MCF 10A (cell line): ENCODE data around the gene UBE2N. TPM values are rescaled to one million over a fixed set of nuclear protein-coding genes. Genes with fewer than 3 reads are reported as not detected.

Source experiments
- BruUV-seq: library from RNA; stranded (reverse); fragments of 400-500 nt; replicated peaks from 2 replicates; lab custom pipeline; 2021; lab: Mats Ljungman, UMichigan
- CTCF ChIA-PET: fragments of 300-600 bp; sonication (Branson Sonifier 250); formaldehyde crosslinking; extraction: SDS; loops from one replicate; lab custom pipeline; 2021; ENCODE audit warnings: antibody characterized with exemption, inconsistent platforms; lab: Yijun Ruan, JAX
- POLR2A ChIA-PET: fragments of 300-600, 350-650 bp; sonication (Branson Sonifier 250); formaldehyde crosslinking; extraction: SDS; loops from one replicate; lab custom pipeline; 2020; ENCODE audit warnings: antibody characterized with exemption, inconsistent platforms; lab: Yijun Ruan, JAX
- DNase-seq: peaks from one replicate; pipeline ENCODE4 v3.0.0-alpha.2; 2018; ENCODE audit not compliant: unreplicated experiment
- H3K27ac Mint-ChIP-seq: one replicate; pipeline ENCODE4 v1.8.0; 2022; ENCODE audit warnings: mild to moderate bottlenecking, low read depth, mixed read lengths; ENCODE audit not compliant: unreplicated experiment
- H3K27me3 Mint-ChIP-seq: one replicate; pipeline ENCODE4 v1.8.0; 2022; ENCODE audit warnings: mixed read lengths; ENCODE audit not compliant: insufficient read depth, unreplicated experiment
- H3K36me3 Mint-ChIP-seq: one replicate; pipeline ENCODE4 v1.8.0; 2022; ENCODE audit warnings: mild to moderate bottlenecking, moderate library complexity, mixed read lengths; ENCODE audit not compliant: insufficient read depth, unreplicated experiment
- H3K4me1 Mint-ChIP-seq: one replicate; pipeline ENCODE4 v1.8.0; 2022; ENCODE audit warnings: mixed read lengths; ENCODE audit not compliant: insufficient read depth, unreplicated experiment
- H3K4me3 Mint-ChIP-seq: one replicate; pipeline ENCODE4 v1.8.0; 2022; ENCODE audit warnings: mild to moderate bottlenecking, moderate library complexity, mixed read lengths; ENCODE audit not compliant: unreplicated experiment
- H3K9me3 Mint-ChIP-seq: one replicate; pipeline ENCODE4 v1.8.0; 2022; ENCODE audit warnings: mixed read lengths; ENCODE audit not compliant: unreplicated experiment
- intact Hi-C: fragments of 100-400 bp; cut with micrococcal nuclease; formaldehyde crosslinking; loops from 2 replicates; pipeline ENCODE4 v1.14.1; 2022
- total RNA-seq: library from RNA; stranded (reverse); gene quantifications from 2 replicates; pipeline ENCODE4 v1.2.3, GENCODE V29; 2022
- TF ChIP-seq, protein P1 (sequence below): fragments of 200-600 bp; IDR thresholded peaks from one replicate; pipeline ENCODE4 v1.8.0; 2022; ENCODE audit warnings: antibody characterized with exemption, mild to moderate bottlenecking; ENCODE audit not compliant: unreplicated experiment

The UBE2N gene
- total RNA-seq, 1 experiment from 2014 or later, result 144 TPM

- Mint-ChIP-seq H3K4me3 (no peak overlapping the region), H3K36me3 (peaks cover 6% of the 10 kb centered on the region), H3K9me3 (no peaks in the 10 kb centered on the region), H3K4me1 (peaks cover 13% of the 10 kb centered on the region), H3K27ac (no peak overlapping the region), H3K27me3 (no peaks in the 10 kb centered on the region)
- BruUV-seq, result no TSS peak
- CTCF ChIA-PET, result interaction anchor here (0.6 to 1.4 kb wide), 2 partner anchors 130 to 496 kb away, joined by 3 read pairs; no protein-coding TSS in a partner anchor
- POLR2A ChIA-PET, result interaction anchor here (0.6 to 1.6 kb wide), 5 partner anchors 48 to 371 kb away, joined by 3 to 4 read pairs (median 3); no protein-coding TSS in a partner anchor
- DNase-seq, result no peak
- intact Hi-C loops, result no loop called here
- TF ChIP-seq, protein P1, sequence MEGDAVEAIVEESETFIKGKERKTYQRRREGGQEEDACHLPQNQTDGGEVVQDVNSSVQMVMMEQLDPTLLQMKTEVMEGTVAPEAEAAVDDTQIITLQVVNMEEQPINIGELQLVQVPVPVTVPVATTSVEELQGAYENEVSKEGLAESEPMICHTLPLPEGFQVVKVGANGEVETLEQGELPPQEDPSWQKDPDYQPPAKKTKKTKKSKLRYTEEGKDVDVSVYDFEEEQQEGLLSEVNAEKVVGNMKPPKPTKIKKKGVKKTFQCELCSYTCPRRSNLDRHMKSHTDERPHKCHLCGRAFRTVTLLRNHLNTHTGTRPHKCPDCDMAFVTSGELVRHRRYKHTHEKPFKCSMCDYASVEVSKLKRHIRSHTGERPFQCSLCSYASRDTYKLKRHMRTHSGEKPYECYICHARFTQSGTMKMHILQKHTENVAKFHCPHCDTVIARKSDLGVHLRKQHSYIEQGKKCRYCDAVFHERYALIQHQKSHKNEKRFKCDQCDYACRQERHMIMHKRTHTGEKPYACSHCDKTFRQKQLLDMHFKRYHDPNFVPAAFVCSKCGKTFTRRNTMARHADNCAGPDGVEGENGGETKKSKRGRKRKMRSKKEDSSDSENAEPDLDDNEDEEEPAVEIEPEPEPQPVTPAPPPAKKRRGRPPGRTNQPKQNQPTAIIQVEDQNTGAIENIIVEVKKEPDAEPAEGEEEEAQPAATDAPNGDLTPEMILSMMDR, result no peak
Observed at GRCh38 chr12:93373961-93374656, 67.6 kb downstream of the UBE2N start.

- BruUV-seq, result no TSS peak
Observed at GRCh38 chr12:93370947-93371346, 70.8 kb downstream of the UBE2N start.

GRCh38 chr12:93369505-93369904, 72.2 kb downstream of the UBE2N start:
- intact Hi-C loops, result no loop called here
- Mint-ChIP-seq H3K27me3 (no peaks in the 10 kb centered on the region), H3K9me3 (no peaks in the 10 kb centered on the region), H3K4me1 (no peaks in the 10 kb centered on the region), H3K27ac (no peak overlapping the region), H3K36me3 (peaks cover 6% of the 10 kb centered on the region), H3K4me3 (no peak overlapping the region)
- no TSS peak for BruUV-seq
- TF ChIP-seq, protein P1, result no peak
- POLR2A ChIA-PET, result no interaction called here
- no peak for DNase-seq
- CTCF ChIA-PET, result no interaction called here

More at GRCh38 chr12:93370947-93371346, 70.8 kb downstream of the UBE2N start:
- H3K27me3 Mint-ChIP-seq, result no peaks in the 10 kb centered on the region
- ChIA-PET POLR2A (no interaction called here), CTCF (no interaction called here)
- peaks cover 6% of the 10 kb centered on the region for H3K36me3 Mint-ChIP-seq
- H3K4me3 Mint-ChIP-seq, result no peak overlapping the region
- intact Hi-C loops, result no loop called here
- no peaks in the 10 kb centered on the region for H3K9me3 Mint-ChIP-seq
- TF ChIP-seq, protein P1, result no peak
- DNase-seq, result no peak
- no peaks in the 10 kb centered on the region for H3K4me1 Mint-ChIP-seq
- H3K27ac Mint-ChIP-seq, result no peak overlapping the region

- Mint-ChIP-seq H3K9me3 (no peaks in the 10 kb centered on the region), H3K27ac (no peak overlapping the region), H3K36me3 (peaks cover 6% of the 10 kb centered on the region), H3K27me3 (no peaks in the 10 kb centered on the region), H3K4me3 (no peak overlapping the region), H3K4me1 (no peaks in the 10 kb centered on the region)
- DNase-seq, result no peak
- intact Hi-C loops, result no loop called here
- POLR2A ChIA-PET, result no interaction called here
- TF ChIP-seq, protein P1, result no peak
- CTCF ChIA-PET, result no interaction called here
- no TSS peak for BruUV-seq
Observed at GRCh38 chr12:93368766-93369165, 73.0 kb downstream of the UBE2N start.
